ENCODE measurements around the gene NDUFB4.
A peak's percentile ranks its signal among the peaks of the same experiment; 100 is the strongest.

NDUFB4 gene

DNA sequence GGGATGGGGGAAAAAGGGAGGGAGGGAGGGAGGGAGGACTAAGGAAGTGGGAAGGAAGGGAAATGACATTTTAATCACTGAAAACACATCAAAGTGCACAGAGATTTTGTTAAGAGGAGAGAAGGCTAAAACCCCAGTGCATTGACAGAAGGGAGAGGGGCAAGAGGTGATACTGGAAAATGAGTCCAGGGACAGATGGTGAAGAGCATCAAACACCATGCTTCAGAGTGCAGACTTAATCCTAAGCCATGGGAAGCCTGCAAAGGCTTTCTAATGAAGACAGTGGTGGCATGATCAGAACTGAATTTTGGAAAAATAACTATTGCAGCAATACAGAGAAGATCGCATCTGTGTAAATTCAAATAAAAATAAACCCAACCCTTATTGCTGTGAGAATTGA is 44.1 kb downstream of the NDUFB4 start:
- H4K8ac ChIP-seq (ENCODE audit: low read length): no peak overlapping the region
- H3K27ac ChIP-seq (ENCODE audit: low read length, poor library complexity, severe bottlenecking): no peak overlapping the region
- H3K4me3 ChIP-seq (ENCODE audit: insufficient read depth in 1 of 2, low read depth in 1 of 2, low read length in 2 of 2): no peak overlapping the region
- no peak overlapping the region for H4K91ac ChIP-seq (ENCODE audit: low read length)
- no peak overlapping the region for H3K18ac ChIP-seq (ENCODE audit: low read depth in 1 of 2, low read length in 2 of 2)
- peaks cover 3% of the 10 kb centered on the region for H3K4me1 ChIP-seq (ENCODE audit: control insufficient read depth, insufficient read depth, low read depth, low read length)
- no peaks in the 10 kb centered on the region for H3K79me1 ChIP-seq (replicated peaks; ENCODE audit: low read length, poor library complexity, severe bottlenecking)
- H3K4ac ChIP-seq (ENCODE audit: low read depth in 1 of 2, low read length in 2 of 2): no peak overlapping the region
- DNase-seq: no peak
- no peak overlapping the region for H2AFZ ChIP-seq (ENCODE audit: low read depth, low read length)
- H3K23ac ChIP-seq (ENCODE audit: low read length in 2 of 2): no peak overlapping the region
- no peak overlapping the region for H3K4me2 ChIP-seq (ENCODE audit: low read length, poor library complexity, severe bottlenecking)
- no peak overlapping the region for H3K9ac ChIP-seq (ENCODE audit: low read length)
- H2BK5ac ChIP-seq (ENCODE audit: low read depth, low read length, poor library complexity, severe bottlenecking): no peak overlapping the region
- no peaks in the 10 kb centered on the region for H3K9me3 ChIP-seq (ENCODE audit: control insufficient read depth, low read length)
- WGBS: no CpG with 5 or more reads among the region's 1 CpG
- H2AK5ac ChIP-seq (ENCODE audit: low read length, severe bottlenecking): no peak overlapping the region
- H3K14ac ChIP-seq (ENCODE audit: low read length in 2 of 2): no peak overlapping the region
- no peak overlapping the region for H2BK15ac ChIP-seq (ENCODE audit: low read depth, poor library complexity, severe bottlenecking)
- H3K27me3 ChIP-seq (ENCODE audit: control insufficient read depth in 1 of 2, insufficient read depth in 1 of 2, low read length in 2 of 2): no peaks in the 10 kb centered on the region
- H2BK12ac ChIP-seq (ENCODE audit: low read length in 2 of 2): no peak overlapping the region
- no peak overlapping the region for H2BK120ac ChIP-seq (ENCODE audit: low read depth, low read length)
- H3K36me3 ChIP-seq (ENCODE audit: control insufficient read depth in 1 of 2, insufficient read depth in 2 of 2, low read depth in 1 of 2, low read length in 2 of 2): no peaks in the 10 kb centered on the region

DNA sequence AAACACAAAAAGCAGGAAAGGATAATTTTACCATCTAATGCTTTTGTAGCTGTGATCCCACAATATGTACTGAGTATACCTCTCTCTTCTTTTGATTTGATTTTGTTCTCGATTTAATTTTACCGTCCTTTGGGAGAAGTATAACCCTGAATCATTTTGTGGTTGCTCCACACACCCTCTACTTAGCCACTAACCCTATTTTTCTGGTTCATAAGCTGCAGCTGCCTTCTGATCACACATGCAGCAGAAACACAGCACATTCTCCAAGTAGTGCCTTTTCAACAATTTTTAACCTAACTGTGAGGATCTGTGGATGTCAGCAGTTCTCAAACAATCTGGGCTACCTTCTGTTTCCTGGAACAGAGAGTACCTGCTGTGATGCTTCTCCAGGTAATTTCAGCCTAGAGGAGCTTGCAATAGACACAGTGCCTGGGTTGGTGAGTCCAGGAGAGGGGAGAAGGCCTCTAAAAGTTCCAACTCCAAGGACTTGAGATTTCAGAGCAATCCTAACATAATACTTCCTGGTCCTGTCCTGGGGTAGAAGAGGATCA is 45.6 kb downstream of the NDUFB4 start:
- H4K8ac ChIP-seq (ENCODE audit: low read length): no peak overlapping the region
- no peak overlapping the region for H2BK120ac ChIP-seq (ENCODE audit: low read depth, low read length)
- no peak overlapping the region for H2AFZ ChIP-seq (ENCODE audit: low read depth, low read length)
- no peak for DNase-seq
- H2BK12ac ChIP-seq (ENCODE audit: low read length in 2 of 2): no peak overlapping the region
- no peaks in the 10 kb centered on the region for H3K9me3 ChIP-seq (ENCODE audit: control insufficient read depth, low read length)
- no peak overlapping the region for H2BK5ac ChIP-seq (ENCODE audit: low read depth, low read length, poor library complexity, severe bottlenecking)
- no peak overlapping the region for H3K4me2 ChIP-seq (ENCODE audit: low read length, poor library complexity, severe bottlenecking)
- H3K79me1 ChIP-seq (replicated peaks; ENCODE audit: low read length, poor library complexity, severe bottlenecking): no peaks in the 10 kb centered on the region
- no peak overlapping the region for H3K27ac ChIP-seq (ENCODE audit: low read length, poor library complexity, severe bottlenecking)
- no peak overlapping the region for H3K14ac ChIP-seq (ENCODE audit: low read length in 2 of 2)
- H3K9ac ChIP-seq (ENCODE audit: low read length): no peak overlapping the region
- H3K4me1 ChIP-seq (ENCODE audit: control insufficient read depth, insufficient read depth, low read depth, low read length): peaks cover 3% of the 10 kb centered on the region
- H2BK15ac ChIP-seq (ENCODE audit: low read depth, poor library complexity, severe bottlenecking): no peak overlapping the region
- H3K4ac ChIP-seq (ENCODE audit: low read depth in 1 of 2, low read length in 2 of 2): peak overlapping the region in 1 of 2 experiments; percentile 25
- no peaks in the 10 kb centered on the region for H3K36me3 ChIP-seq (ENCODE audit: control insufficient read depth in 1 of 2, insufficient read depth in 2 of 2, low read depth in 1 of 2, low read length in 2 of 2)
- H3K27me3 ChIP-seq (ENCODE audit: control insufficient read depth in 1 of 2, insufficient read depth in 1 of 2, low read length in 2 of 2): no peaks in the 10 kb centered on the region
- H2AK5ac ChIP-seq (ENCODE audit: low read length, severe bottlenecking): no peak overlapping the region
- H4K91ac ChIP-seq (ENCODE audit: low read length): no peak overlapping the region
- no peak overlapping the region for H3K4me3 ChIP-seq (ENCODE audit: insufficient read depth in 1 of 2, low read depth in 1 of 2, low read length in 2 of 2)
- no peak overlapping the region for H3K18ac ChIP-seq (ENCODE audit: low read depth in 1 of 2, low read length in 2 of 2)
- no peak overlapping the region for H3K23ac ChIP-seq (ENCODE audit: low read length in 2 of 2)
- WGBS: 97% methylated on average over 2 of the region's 2 CpGs

DNA sequence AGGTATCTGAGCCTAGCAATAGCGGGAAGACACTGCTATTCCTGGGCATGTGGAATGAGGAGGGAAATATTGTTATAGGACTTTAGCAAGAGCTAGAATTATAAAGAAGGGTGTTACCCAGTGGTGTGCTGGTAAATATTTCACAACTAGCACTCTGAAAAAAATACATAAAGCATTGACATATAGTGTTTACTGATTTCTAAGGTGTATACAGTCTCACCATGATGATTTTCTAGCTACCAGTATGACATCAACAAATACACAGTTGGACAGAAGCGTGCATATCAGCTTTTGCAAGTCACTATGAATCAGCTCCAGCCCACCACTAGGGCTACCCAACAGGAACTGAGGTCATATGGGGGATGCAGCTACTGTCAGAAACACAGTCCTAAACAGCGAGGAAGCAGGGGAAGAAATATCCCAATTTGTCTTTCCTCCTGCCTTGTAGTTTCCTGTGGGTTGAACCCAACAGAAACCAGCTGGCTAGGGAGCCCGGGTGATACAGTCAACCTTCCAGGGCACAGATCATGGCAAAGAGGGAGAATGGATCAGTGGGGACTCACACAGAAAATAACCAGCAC is 46.3 kb downstream of the NDUFB4 start:
- H4K8ac ChIP-seq (ENCODE audit: low read length): no peak overlapping the region
- no peaks in the 10 kb centered on the region for H3K79me1 ChIP-seq (replicated peaks; ENCODE audit: low read length, poor library complexity, severe bottlenecking)
- H3K4me1 ChIP-seq (ENCODE audit: control insufficient read depth, insufficient read depth, low read depth, low read length): peaks cover 3% of the 10 kb centered on the region
- H3K27ac ChIP-seq (ENCODE audit: low read length, poor library complexity, severe bottlenecking): no peak overlapping the region
- H3K14ac ChIP-seq (ENCODE audit: low read length in 2 of 2): no peak overlapping the region
- no peak overlapping the region for H3K23ac ChIP-seq (ENCODE audit: low read length in 2 of 2)
- no peak overlapping the region for H4K91ac ChIP-seq (ENCODE audit: low read length)
- H2BK5ac ChIP-seq (ENCODE audit: low read depth, low read length, poor library complexity, severe bottlenecking): no peak overlapping the region
- H2BK15ac ChIP-seq (ENCODE audit: low read depth, poor library complexity, severe bottlenecking): no peak overlapping the region
- no peak overlapping the region for H2AK5ac ChIP-seq (ENCODE audit: low read length, severe bottlenecking)
- no peak overlapping the region for H2BK12ac ChIP-seq (ENCODE audit: low read length in 2 of 2)
- H3K36me3 ChIP-seq (ENCODE audit: control insufficient read depth in 1 of 2, insufficient read depth in 2 of 2, low read depth in 1 of 2, low read length in 2 of 2): no peaks in the 10 kb centered on the region
- no peaks in the 10 kb centered on the region for H3K9me3 ChIP-seq (ENCODE audit: control insufficient read depth, low read length)
- H3K4me2 ChIP-seq (ENCODE audit: low read length, poor library complexity, severe bottlenecking): no peak overlapping the region
- no peak overlapping the region for H3K4me3 ChIP-seq (ENCODE audit: insufficient read depth in 1 of 2, low read depth in 1 of 2, low read length in 2 of 2)
- DNase-seq: peak; percentile 81
- no peak overlapping the region for H3K18ac ChIP-seq (ENCODE audit: low read depth in 1 of 2, low read length in 2 of 2)
- H2BK120ac ChIP-seq (ENCODE audit: low read depth, low read length): no peak overlapping the region
- no peaks in the 10 kb centered on the region for H3K27me3 ChIP-seq (ENCODE audit: control insufficient read depth in 1 of 2, insufficient read depth in 1 of 2, low read length in 2 of 2)
- no peak overlapping the region for H3K9ac ChIP-seq (ENCODE audit: low read length)
- H3K4ac ChIP-seq (ENCODE audit: low read depth in 1 of 2, low read length in 2 of 2): no peak overlapping the region
- H2AFZ ChIP-seq (ENCODE audit: low read depth, low read length): no peak overlapping the region
- WGBS: 44% methylated on average over 4 of the region's 4 CpGs

DNA sequence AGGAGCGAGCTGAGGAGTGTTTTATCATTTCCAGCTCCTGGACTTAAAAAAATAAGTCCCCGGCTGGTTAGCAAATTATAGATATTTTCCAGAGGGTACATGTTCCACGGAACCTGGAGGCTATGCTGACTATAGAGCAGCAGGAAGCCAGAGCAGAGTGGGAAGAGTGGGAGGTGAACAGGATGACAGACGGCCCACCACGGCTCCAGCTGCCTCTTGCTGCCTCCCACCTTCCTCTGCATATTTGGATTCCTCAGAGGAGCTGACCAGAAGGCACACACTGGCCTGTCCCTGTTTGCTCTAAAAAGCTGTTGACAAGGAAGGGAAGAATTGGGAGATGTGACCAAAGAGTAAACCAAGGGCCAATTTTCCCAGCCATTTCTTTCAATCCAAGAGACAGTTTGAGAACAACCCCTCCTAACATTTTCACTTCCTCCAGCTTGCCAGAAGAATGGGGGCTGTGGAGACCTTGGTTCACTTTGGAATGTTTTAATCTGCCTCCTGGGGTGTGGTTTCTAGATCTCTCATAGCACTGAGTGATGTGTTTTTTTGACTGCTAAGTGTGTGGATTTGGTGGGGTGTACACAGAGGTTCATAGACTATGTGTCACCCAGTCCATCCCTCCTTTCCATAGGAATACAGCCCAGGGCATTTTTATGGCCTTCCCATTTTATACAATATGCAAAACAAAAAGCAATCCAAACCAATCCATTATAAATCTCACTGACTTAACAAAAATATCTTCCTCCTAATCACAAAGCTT is 49.1 kb downstream of the NDUFB4 start:
- no peak for DNase-seq
- H2AFZ ChIP-seq (ENCODE audit: low read depth, low read length): no peak overlapping the region
- H3K18ac ChIP-seq (ENCODE audit: low read depth in 1 of 2, low read length in 2 of 2): no peak overlapping the region
- peaks cover 3% of the 10 kb centered on the region for H3K4me1 ChIP-seq (ENCODE audit: control insufficient read depth, insufficient read depth, low read depth, low read length)
- no peak overlapping the region for H3K9ac ChIP-seq (ENCODE audit: low read length)
- no peak overlapping the region for H2BK5ac ChIP-seq (ENCODE audit: low read depth, low read length, poor library complexity, severe bottlenecking)
- no peak overlapping the region for H3K4me2 ChIP-seq (ENCODE audit: low read length, poor library complexity, severe bottlenecking)
- peak overlapping the region; percentile 3 for H4K8ac ChIP-seq (ENCODE audit: low read length)
- H2AK5ac ChIP-seq (ENCODE audit: low read length, severe bottlenecking): no peak overlapping the region
- H3K27ac ChIP-seq (ENCODE audit: low read length, poor library complexity, severe bottlenecking): no peak overlapping the region
- peak overlapping the region in 1 of 2 experiments; percentile 70 for H3K14ac ChIP-seq (ENCODE audit: low read length in 2 of 2)
- WGBS: 77% methylated on average over 3 of the region's 5 CpGs
- peak overlapping the region in 1 of 2 experiments; percentile 3 for H2BK12ac ChIP-seq (ENCODE audit: low read length in 2 of 2)
- no peak overlapping the region for H4K91ac ChIP-seq (ENCODE audit: low read length)
- H3K23ac ChIP-seq (ENCODE audit: low read length in 2 of 2): no peak overlapping the region
- H2BK15ac ChIP-seq (ENCODE audit: low read depth, poor library complexity, severe bottlenecking): no peak overlapping the region
- no peaks in the 10 kb centered on the region for H3K36me3 ChIP-seq (ENCODE audit: control insufficient read depth in 1 of 2, insufficient read depth in 2 of 2, low read depth in 1 of 2, low read length in 2 of 2)
- H3K79me1 ChIP-seq (replicated peaks; ENCODE audit: low read length, poor library complexity, severe bottlenecking): no peaks in the 10 kb centered on the region
- H2BK120ac ChIP-seq (ENCODE audit: low read depth, low read length): no peak overlapping the region
- no peaks in the 10 kb centered on the region for H3K9me3 ChIP-seq (ENCODE audit: control insufficient read depth, low read length)
- no peak overlapping the region for H3K4ac ChIP-seq (ENCODE audit: low read depth in 1 of 2, low read length in 2 of 2)
- H3K4me3 ChIP-seq (ENCODE audit: insufficient read depth in 1 of 2, low read depth in 1 of 2, low read length in 2 of 2): no peak overlapping the region
- no peaks in the 10 kb centered on the region for H3K27me3 ChIP-seq (ENCODE audit: control insufficient read depth in 1 of 2, insufficient read depth in 1 of 2, low read length in 2 of 2)

Data from mesenchymal stem cell (in vitro differentiated cells and primary cell).